ENCODE data around the gene BOC. TPM values are rescaled to one million over a fixed set of nuclear protein-coding genes. Genes with fewer than 3 reads are reported as not detected.

BOC gene
- total and polyA plus RNA-seq, 10 of the 15 experiments (the other 5 are each of a cell fraction or from before 2014, with no cell fraction given): 0.18 TPM; not detected in 9

DNA sequence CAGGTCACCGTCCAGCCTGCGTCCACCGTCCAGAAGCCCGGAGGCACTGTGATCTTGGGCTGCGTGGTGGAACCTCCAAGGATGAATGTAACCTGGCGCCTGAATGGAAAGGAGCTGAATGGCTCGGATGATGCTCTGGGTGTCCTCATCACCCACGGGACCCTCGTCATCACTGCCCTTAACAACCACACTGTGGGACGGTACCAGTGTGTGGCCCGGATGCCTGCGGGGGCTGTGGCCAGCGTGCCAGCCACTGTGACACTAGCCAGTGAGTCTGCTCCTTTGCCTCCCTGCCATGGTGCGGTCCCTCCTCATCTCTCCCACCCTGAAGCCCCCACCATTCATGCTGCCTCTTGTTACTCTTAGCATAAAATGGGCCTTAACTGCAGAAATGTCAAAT lies 39.2 kb downstream of the BOC start:
- Histone ChIP-seq H3K9ac (ENCODE audit: control insufficient read depth, insufficient read depth, low read length) (no peak overlapping the region), H3K4me2 (ENCODE audit: control insufficient read depth, insufficient read depth) (no peak overlapping the region), H3K27ac (ENCODE audit: control insufficient read depth, insufficient read depth) (no peak overlapping the region), H3K4me1 (ENCODE audit: control insufficient read depth, insufficient read depth, low read length) (peaks cover 13% of the 10 kb centered on the region), H3K4me3 (no peak overlapping the region), H4K20me1 (ENCODE audit: control insufficient read depth, insufficient read depth) (no peaks in the 10 kb centered on the region), H3K9me3 (replicated peaks; ENCODE audit: control insufficient read depth, insufficient read depth, low read length) (no peaks in the 10 kb centered on the region), H2AFZ (ENCODE audit: control insufficient read depth, low read depth, low read length) (no peak overlapping the region), H3K36me3 (ENCODE audit: control insufficient read depth in 2 of 2, insufficient read depth in 2 of 2, low read length in 1 of 2) (no peaks in the 10 kb centered on the region), H3K27me3 (replicated peaks in 1 of 2; ENCODE audit: control insufficient read depth in 2 of 2, insufficient read depth in 2 of 2, low read length in 1 of 2) (peaks cover 4% of the 10 kb centered on the region in 2 experiments; a peak in 2 of 4 replicates), H3K79me2 (ENCODE audit: control insufficient read depth, insufficient read depth, low read length) (no peaks in the 10 kb centered on the region)
- CTCF ChIA-PET: no interaction called here
- SMC1A ChIA-PET (ENCODE audit: uncharacterized antibody, unreplicated experiment): no interaction called here
- POLR2A ChIA-PET: no interaction called here
- DNase-seq (ENCODE audit: low read depth, low spot score): no peak
- intact Hi-C loops (cut with micrococcal nuclease; ENCODE audit: unreplicated experiment) (no loop called here), in situ Hi-C loops (cut with MboI) (no loop called here)
- no TSS peak for BruUV-seq (replicated peaks)
- RAD21 ChIA-PET (ENCODE audit: unreplicated experiment): no interaction called here
- no peak for ATAC-seq
- FAIRE-seq: no peak
- TF ChIP-seq SRF (IDR thresholded peaks at IDR 0.05; ENCODE audit: low read depth in 2 of 2, low read length in 2 of 2) (no peak), JUND (IDR thresholded peaks at IDR 0.05; ENCODE audit: low read depth, low read length) (no peak), RAD51 (IDR thresholded peaks at IDR 0.05) (no peak), FOXK2 (IDR thresholded peaks at IDR 0.05) (no peak), PAX8 (IDR thresholded peaks at IDR 0.05) (no peak), SMAD1 (IDR thresholded peaks at IDR 0.05; ENCODE audit: low read depth, partially characterized antibody) (no peak), SIN3A (IDR thresholded peaks at IDR 0.05; ENCODE audit: low read depth, low read length) (no peak), YY1 (IDR thresholded peaks at IDR 0.05; ENCODE audit: low read depth, low read length) (no peak), HCFC1 (IDR thresholded peaks at IDR 0.05; ENCODE audit: low read length) (no peak), SMC3 (IDR thresholded peaks at IDR 0.05; ENCODE audit: borderline replicate concordance, low read length) (no peak), POLR2AphosphoS2 (IDR thresholded peaks at IDR 0.05; ENCODE audit: low read depth, low read length) (no peak), BACH1 (IDR thresholded peaks at IDR 0.05; ENCODE audit: borderline replicate concordance) (no peak), CHD1 (IDR thresholded peaks at IDR 0.05; ENCODE audit: low read depth, low read length) (no peak), ZNF24 (IDR thresholded peaks at IDR 0.05) (no peak), SP1 (IDR thresholded peaks at IDR 0.05; ENCODE audit: low read depth, low read length) (no peak)
- TF ChIP-seq, protein P1, sequence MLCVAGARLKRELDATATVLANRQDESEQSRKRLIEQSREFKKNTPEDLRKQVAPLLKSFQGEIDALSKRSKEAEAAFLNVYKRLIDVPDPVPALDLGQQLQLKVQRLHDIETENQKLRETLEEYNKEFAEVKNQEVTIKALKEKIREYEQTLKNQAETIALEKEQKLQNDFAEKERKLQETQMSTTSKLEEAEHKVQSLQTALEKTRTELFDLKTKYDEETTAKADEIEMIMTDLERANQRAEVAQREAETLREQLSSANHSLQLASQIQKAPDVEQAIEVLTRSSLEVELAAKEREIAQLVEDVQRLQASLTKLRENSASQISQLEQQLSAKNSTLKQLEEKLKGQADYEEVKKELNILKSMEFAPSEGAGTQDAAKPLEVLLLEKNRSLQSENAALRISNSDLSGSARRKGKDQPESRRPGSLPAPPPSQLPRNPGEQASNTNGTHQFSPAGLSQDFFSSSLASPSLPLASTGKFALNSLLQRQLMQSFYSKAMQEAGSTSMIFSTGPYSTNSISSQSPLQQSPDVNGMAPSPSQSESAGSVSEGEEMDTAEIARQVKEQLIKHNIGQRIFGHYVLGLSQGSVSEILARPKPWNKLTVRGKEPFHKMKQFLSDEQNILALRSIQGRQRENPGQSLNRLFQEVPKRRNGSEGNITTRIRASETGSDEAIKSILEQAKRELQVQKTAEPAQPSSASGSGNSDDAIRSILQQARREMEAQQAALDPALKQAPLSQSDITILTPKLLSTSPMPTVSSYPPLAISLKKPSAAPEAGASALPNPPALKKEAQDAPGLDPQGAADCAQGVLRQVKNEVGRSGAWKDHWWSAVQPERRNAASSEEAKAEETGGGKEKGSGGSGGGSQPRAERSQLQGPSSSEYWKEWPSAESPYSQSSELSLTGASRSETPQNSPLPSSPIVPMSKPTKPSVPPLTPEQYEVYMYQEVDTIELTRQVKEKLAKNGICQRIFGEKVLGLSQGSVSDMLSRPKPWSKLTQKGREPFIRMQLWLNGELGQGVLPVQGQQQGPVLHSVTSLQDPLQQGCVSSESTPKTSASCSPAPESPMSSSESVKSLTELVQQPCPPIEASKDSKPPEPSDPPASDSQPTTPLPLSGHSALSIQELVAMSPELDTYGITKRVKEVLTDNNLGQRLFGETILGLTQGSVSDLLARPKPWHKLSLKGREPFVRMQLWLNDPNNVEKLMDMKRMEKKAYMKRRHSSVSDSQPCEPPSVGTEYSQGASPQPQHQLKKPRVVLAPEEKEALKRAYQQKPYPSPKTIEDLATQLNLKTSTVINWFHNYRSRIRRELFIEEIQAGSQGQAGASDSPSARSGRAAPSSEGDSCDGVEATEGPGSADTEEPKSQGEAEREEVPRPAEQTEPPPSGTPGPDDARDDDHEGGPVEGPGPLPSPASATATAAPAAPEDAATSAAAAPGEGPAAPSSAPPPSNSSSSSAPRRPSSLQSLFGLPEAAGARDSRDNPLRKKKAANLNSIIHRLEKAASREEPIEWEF (IDR thresholded peaks at IDR 0.05; ENCODE audit: insufficient replicate concordance, low read depth, low read length): no peak
- WGBS (ENCODE audit: insufficient coverage, insufficient replicate concordance, low lambda C conversion rate, missing lambda C conversion rate): 70% methylated on average over 14 of the region's 14 CpGs

All from GM12878 (cell line).